ENCODE data around the gene MPZL2.

DNA sequence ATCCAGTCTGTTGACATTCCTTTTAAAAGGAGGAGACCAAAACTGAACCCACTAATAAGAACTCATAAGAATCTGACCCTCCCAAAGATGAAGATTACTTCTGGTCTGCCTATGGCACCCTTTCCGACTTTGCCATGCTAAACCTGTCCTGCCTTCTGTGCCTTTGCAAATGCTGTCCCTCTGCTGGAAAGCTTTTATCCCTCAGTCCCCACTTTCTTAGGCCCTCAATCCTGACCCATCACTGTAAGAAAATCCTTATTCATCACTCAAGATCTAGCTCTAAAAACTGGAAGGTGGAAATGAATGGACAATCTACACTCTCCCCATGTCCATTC, 22.4 kb downstream of the MPZL2 start:
- no peak for TF ChIP-seq POLR2AphosphoS5 (IDR thresholded peaks at IDR 0.05; ENCODE audit: low read depth, low read length)
- no peak for TF ChIP-seq TAF1 (IDR thresholded peaks at IDR 0.05; ENCODE audit: borderline replicate concordance, insufficient read depth, low read length)
- TF ChIP-seq SIN3A (IDR thresholded peaks at IDR 0.05; ENCODE audit: borderline replicate concordance, insufficient read depth, low read length) = no peak
- TF ChIP-seq, protein P1, sequence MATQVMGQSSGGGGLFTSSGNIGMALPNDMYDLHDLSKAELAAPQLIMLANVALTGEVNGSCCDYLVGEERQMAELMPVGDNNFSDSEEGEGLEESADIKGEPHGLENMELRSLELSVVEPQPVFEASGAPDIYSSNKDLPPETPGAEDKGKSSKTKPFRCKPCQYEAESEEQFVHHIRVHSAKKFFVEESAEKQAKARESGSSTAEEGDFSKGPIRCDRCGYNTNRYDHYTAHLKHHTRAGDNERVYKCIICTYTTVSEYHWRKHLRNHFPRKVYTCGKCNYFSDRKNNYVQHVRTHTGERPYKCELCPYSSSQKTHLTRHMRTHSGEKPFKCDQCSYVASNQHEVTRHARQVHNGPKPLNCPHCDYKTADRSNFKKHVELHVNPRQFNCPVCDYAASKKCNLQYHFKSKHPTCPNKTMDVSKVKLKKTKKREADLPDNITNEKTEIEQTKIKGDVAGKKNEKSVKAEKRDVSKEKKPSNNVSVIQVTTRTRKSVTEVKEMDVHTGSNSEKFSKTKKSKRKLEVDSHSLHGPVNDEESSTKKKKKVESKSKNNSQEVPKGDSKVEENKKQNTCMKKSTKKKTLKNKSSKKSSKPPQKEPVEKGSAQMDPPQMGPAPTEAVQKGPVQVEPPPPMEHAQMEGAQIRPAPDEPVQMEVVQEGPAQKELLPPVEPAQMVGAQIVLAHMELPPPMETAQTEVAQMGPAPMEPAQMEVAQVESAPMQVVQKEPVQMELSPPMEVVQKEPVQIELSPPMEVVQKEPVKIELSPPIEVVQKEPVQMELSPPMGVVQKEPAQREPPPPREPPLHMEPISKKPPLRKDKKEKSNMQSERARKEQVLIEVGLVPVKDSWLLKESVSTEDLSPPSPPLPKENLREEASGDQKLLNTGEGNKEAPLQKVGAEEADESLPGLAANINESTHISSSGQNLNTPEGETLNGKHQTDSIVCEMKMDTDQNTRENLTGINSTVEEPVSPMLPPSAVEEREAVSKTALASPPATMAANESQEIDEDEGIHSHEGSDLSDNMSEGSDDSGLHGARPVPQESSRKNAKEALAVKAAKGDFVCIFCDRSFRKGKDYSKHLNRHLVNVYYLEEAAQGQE (IDR thresholded peaks at IDR 0.05; ENCODE audit: insufficient read depth in 1 of 2, low read depth in 2 of 2, low read length in 2 of 2) = no peak
